Hepatocyte (in vitro differentiated cells): ENCODE measurements around the gene FRAS1.

ENCODE experiments used
- CTCF ChIP-seq: fragments of 200-600 bp; sonication (generic); IDR thresholded peaks from 2 replicates; pipeline ENCODE4 v1.5.1; 2016; ENCODE audit warnings: antibody characterized with exemption, mild to moderate bottlenecking; ENCODE audit not compliant: poor library complexity
- EZH2phosphoT487 ChIP-seq: fragments of 200-600 bp; sonication (generic); IDR thresholded peaks from one replicate; pipeline ENCODE4 v1.6.1; 2018; ENCODE audit warnings: antibody characterized with exemption, mild to moderate bottlenecking, low read depth, moderate library complexity; ENCODE audit not compliant: unreplicated experiment, severe bottlenecking

- no peak for TF ChIP-seq CTCF
- TF ChIP-seq EZH2phosphoT487: no peak
Observed at GRCh38 chr4:78031417-78031950, 25.6 kb upstream of the FRAS1 start.
